Activated T-cell treated with anti-CD3 and anti-CD28 coated beads, Interleukin-2, amount 50 U/mL, for 48 hours (primary cell): Measurements from ENCODE around the gene RGS6.

Source experiments
- DNase-seq, 2 experiments: peaks; one replicate each; pipeline ENCODE4 v3.0.0-alpha.2; 2020

Gene RGS6

DNA sequence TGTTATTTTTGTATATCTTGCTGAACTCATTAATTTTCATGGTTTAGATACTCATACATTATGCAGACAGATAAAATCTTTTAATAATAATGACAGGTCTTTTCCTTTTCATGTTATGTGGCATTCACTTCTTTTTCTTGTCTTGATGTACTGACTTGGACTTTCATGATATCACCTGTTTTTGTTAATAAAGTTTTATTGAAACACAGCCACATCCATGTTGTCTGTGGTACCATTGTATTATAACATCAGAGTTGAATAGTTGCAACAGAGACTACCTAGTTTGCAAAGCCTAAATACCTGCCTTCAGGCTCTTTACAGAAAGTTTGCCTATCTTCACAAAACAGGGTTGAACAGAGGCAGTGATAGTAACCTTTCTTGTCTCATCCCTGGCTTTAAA, 85.1 kb downstream of the RGS6 start:
- no peak for DNase-seq

- DNase-seq = peak in 1 of 2 experiments; percentile 16
Observed at GRCh38 chr14:72023128-72024042, 91.2 kb downstream of the RGS6 start.

DNA sequence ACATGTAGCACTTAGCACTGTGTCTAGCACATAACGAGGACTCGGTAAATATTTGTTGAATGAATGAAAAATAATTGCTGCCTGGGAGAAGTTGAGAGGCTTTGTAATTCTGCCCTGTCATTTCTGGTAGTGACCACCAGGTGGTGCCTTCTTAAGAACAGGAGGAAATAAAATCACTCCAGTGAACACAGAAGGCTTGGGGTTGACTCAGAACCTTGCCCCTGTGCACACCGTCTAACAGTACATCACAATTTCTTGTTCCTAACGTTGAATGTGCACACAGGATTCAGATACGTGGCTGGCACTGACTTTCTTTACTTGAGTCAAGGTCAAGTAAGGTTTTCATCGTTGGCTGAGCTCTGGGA, 91.8 kb downstream of the RGS6 start:
- DNase-seq = peak; percentile 24 to 43

GRCh38 chr14:72024504-72024903, 92.3 kb downstream of the RGS6 start:
- no peak for DNase-seq

- DNase-seq = no peak
Observed at GRCh38 chr14:72026536-72026935, 94.3 kb downstream of the RGS6 start.

- DNase-seq = no peak
Observed at GRCh38 chr14:72027061-72027460, 94.8 kb downstream of the RGS6 start.

- DNase-seq = no peak
Observed at GRCh38 chr14:72033365-72033764, 101.1 kb downstream of the RGS6 start.

DNA sequence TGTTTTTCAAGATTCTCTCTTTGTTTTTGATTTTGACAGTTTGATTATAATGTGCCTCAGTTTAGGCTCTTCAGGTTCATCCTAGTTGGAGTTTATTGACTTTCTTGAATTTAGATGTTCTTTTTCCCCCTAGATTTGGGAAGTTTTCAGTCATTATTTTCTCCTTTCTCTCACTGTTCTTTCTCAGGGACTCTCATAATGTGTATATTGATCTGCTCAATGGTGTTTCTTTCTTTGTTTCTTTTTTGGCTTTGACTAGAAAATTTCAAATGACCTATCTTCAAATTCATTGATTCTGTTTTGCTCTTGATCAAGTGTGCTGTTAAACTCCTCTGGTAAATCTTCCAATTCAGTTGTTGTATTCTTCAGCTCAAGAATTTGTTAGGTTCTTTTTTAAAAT, 108.3 kb downstream of the RGS6 start:
- DNase-seq = no peak

DNA sequence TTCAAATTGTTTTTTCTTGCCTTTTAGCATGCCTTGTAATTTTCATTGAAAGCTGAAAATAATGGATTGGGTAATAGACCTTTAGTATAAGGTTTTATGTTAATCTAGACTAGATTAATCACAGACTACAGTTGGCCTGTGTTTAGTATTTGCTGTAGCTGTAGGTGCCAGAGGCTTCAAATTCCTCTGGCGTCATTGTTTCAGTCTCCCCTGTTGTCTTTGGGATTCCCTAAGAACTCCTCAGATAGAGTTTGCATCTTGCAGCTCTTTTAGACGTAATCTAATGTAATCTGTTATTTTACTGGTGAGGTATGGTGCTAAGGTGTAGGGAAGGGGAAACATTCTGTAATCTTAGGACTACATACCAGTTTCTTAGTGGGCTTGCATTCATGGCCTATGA, 113.0 kb downstream of the RGS6 start:
- DNase-seq = no peak

DNA sequence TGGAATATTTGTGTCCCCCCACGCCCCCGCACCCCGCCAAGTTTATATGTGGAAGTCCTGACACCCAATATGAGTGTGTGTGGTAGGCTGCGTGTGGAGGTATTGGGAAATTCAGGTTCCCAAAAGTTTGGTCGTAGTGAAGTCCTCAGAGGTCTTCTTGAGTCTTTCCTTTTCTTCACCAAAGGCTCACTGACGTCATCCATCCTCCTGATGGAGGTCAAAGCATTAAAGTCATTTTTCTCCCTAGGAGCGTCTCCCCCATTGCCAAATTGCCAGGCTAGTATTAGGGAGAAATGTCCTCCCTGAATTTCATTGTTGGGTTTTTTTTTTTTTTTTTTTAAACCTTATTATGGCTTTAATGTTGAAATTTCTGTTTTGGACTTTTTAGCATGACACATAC, 113.7 kb downstream of the RGS6 start:
- no peak for DNase-seq

DNA sequence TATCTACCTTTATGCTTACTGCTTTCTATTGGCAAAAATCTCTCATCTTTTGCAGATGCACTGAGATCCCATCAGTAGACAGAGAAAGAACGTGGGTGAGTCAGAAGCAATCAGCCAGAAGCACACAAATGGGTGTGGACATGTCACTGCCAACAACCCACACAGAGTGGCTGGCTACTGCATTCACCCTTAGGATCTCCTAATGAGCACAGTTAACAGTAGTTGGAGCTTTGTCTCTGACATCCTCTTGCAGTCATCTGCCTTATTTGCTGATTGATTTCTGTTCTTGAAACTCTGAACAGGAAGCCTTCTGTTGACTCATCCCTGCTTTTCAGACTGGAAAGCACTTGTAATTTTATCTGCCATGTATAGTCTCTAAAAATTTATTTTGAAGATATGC, 117.2 kb downstream of the RGS6 start:
- DNase-seq = peak; percentile 32 to 54

DNA sequence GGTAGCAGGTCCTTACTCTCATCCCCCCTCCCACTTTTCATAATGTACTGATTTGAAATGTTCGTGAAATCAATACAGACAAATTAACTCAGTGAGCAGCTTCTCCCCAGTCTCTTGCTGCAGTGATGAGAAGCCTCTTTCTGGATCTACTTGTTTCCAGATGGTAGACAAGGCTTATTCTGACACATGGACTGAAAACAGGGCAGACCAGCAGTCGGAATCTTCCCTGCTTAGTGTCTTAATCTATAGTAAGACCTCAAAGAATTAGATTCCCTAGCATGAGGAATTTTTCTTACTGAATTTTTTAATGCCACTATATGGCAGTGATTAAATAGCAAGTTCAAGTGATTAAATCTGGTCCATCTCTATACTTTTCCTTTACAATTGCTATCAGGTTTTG, 120.1 kb downstream of the RGS6 start:
- no peak for DNase-seq

GRCh38 chr14:72053651-72054050, 121.4 kb downstream of the RGS6 start:
- no peak for DNase-seq

DNA sequence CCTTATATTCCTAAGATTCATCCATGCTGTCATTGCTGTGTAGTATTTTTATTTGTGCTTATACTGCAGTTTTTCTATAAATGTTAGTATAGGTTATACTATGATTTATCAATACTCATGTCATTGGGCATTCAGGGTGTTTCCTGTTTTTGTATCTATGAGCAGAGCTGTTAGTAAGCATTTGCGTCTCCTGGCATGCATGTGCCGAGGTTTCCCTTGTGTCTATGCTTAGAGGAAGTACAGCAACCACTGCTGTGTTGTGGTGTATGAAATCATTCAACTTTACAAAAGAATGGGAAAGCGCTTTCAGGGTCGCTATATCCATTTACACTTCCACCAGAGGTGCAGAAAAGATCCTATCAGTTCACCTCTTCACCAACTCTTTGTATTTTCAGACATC, 122.7 kb downstream of the RGS6 start:
- DNase-seq = no peak

- no peak for DNase-seq
Observed at GRCh38 chr14:72057701-72058285, 125.6 kb downstream of the RGS6 start.

DNA sequence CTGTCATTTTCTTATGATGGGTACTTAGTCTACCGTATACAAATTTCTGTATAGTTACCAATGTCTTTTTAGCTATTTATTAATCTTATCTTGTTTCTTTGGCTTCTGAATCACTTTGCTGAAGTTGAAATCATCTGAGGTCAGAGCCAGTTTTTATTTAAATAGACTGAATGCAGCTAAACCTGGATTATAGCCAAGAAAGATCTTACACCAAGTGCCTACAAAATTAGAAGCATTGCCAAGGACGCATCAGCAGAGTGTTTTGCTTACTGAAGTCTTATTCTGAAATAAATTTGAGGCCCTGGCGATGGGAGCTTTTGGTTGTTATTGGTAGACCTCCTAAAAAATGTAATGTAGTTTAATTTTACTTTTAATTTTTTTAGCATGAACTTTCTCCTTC, 128.2 kb downstream of the RGS6 start:
- no peak for DNase-seq

DNA sequence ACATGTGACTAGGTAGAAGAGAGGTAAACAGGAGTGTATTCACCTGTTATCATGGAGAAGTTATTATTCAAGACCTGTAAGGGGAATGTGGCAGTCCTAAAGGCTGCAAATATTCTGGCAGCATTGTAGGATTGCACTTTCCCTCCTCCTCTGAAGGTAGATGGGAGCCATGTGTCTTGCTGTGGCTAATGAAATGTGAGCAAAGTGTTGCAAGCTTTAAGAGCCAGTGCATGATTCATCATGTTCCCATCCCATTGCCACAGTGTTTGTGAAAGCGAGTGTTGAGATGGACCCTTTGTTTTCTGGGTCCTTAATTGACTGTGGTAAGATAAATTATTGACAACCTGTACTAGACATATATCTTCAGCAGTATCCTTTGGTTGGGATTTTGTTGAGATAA, 128.7 kb downstream of the RGS6 start:
- no peak for DNase-seq

GRCh38 chr14:72061718-72062117, 129.5 kb downstream of the RGS6 start:
- no peak for DNase-seq

DNA sequence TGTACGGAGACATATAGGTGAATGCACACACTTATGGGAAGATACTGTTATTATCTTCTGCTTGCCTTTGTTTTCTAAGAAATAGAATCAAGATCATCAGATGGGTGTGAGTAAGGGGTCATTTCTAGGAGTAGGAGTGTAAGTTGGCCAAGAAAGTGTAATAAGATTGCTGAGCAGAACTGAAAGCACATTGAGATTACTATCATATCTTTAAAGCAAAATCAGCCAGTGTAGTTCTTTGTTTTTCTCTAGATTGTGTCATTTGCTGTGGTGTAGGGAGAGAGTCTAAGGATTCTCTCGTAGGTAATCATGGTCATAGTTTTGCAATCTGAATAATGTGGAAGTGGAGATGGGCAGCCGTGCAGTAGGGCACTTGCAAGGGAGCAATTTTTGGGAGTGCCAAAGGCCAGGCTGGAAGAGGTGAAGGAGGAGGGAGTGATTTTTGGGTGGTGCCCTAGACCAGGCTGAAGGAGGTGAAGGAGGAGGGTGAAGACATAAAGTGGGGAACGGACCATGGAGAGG, 131.6 kb downstream of the RGS6 start:
- no peak for DNase-seq

GRCh38 chr14:72064501-72064900, 132.3 kb downstream of the RGS6 start:
- DNase-seq = no peak

GRCh38 chr14:72070458-72070857, 138.2 kb downstream of the RGS6 start:
- DNase-seq = no peak

DNA sequence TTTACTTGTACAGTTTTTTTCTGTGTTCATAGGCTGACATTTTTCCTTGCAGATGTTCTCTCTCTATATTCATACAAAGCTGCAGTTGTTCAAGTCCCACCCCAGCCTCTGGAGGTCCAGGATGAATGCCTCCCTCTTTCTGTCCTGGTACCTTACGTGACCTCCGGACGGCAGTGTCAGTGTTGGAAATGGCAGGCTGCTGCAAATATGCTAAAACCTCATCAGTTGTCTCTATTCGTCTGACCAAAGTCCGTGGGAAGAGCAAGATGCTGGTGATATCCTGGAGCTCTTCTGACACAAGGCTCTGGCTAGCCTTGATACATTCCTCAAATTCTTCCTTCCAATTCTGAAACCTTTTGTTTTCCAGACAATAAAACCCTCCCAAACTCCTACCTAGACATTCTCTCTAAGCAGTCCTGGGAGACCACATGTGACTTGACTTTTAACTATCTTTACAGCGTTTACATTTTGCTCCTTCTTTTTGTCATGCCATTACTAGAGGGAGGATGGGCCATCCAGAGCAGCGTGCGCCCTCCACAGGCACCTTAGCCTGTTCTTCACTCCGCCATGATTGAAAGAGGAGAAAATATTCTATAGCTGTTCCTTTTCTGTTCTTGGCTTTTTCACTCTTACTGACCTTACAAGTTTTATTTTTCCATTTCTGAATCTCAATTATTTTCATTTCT, 143.6 kb downstream of the RGS6 start:
- no peak for DNase-seq

GRCh38 chr14:72081137-72081536, 148.9 kb downstream of the RGS6 start:
- DNase-seq = no peak

- DNase-seq = no peak
Observed at GRCh38 chr14:72084935-72085334, 152.7 kb downstream of the RGS6 start.
